HEK293T (cell line): Measurements from ENCODE around the gene DLX3.

ENCODE experiments used
- ARNT ChIP-seq: fragments of 450-650 bp; IDR thresholded peaks from 2 replicates; pipeline ENCODE4 v1.6.1; 2017; ENCODE audit warnings: mild to moderate bottlenecking
- BHLHE40 ChIP-seq: fragments of 450-650 bp; IDR thresholded peaks from 2 replicates; pipeline ENCODE4 v1.6.1; 2016; ENCODE audit warnings: mild to moderate bottlenecking, moderate library complexity, borderline replicate concordance
- CTBP1 ChIP-seq: fragments of 450-650 bp; IDR thresholded peaks from 2 replicates; pipeline ENCODE4 v1.6.1; 2016; ENCODE audit warnings: borderline replicate concordance
- ELF4 ChIP-seq: fragments of 450-650 bp; IDR thresholded peaks from 2 replicates; pipeline ENCODE4 v1.6.1; 2017; ENCODE audit warnings: antibody characterized with exemption
- FOXA1 ChIP-seq: fragments of 450-650 bp; IDR thresholded peaks from 2 replicates; pipeline ENCODE4 v1.6.1; 2016; ENCODE audit warnings: mild to moderate bottlenecking
- FOXK2 ChIP-seq: fragments of 450-650 bp; IDR thresholded peaks from 2 replicates; pipeline ENCODE4 v1.6.1; 2016; ENCODE audit warnings: mild to moderate bottlenecking
- FOXM1 ChIP-seq: fragments of 450-650 bp; IDR thresholded peaks from 2 replicates; pipeline ENCODE4 v1.6.1; 2017; ENCODE audit warnings: mild to moderate bottlenecking, borderline replicate concordance
- L3MBTL2 ChIP-seq: fragments of 450-650 bp; conservative IDR thresholded peaks from 2 replicates; pipeline ENCODE4 v1.6.1; 2016; ENCODE audit warnings: mild to moderate bottlenecking
- NFRKB ChIP-seq: fragments of 450-650 bp; IDR thresholded peaks from 2 replicates; pipeline ENCODE4 v1.6.1; 2016; ENCODE audit warnings: mild to moderate bottlenecking, moderate library complexity
- SP1 ChIP-seq: fragments of 450-650 bp; IDR thresholded peaks from 2 replicates; pipeline ENCODE4 v1.6.1; 2017
- SUZ12 ChIP-seq: fragments of 450-650 bp; IDR thresholded peaks from 2 replicates; pipeline ENCODE4 v1.6.1; 2016; ENCODE audit warnings: mild to moderate bottlenecking
- TARDBP ChIP-seq: fragments of 450-650 bp; IDR thresholded peaks from 2 replicates; pipeline ENCODE4 v1.6.1; 2016
- ZNF384 ChIP-seq: fragments of 450-650 bp; IDR thresholded peaks from 2 replicates; pipeline ENCODE4 v1.6.1; 2016

- TF ChIP-seq SP1, result no peak
- no peak for TF ChIP-seq FOXM1
- TF ChIP-seq TARDBP, result no peak
- TF ChIP-seq SUZ12, result no peak
- no peak for TF ChIP-seq BHLHE40
- TF ChIP-seq ELF4, result no peak
- TF ChIP-seq ARNT, result no peak
- no peak for TF ChIP-seq NFRKB
- TF ChIP-seq FOXA1, result no peak
- TF ChIP-seq CTBP1, result no peak
- no peak for TF ChIP-seq L3MBTL2
- TF ChIP-seq FOXK2, result no peak
- no peak for TF ChIP-seq ZNF384
These were observed 3.6 kb downstream of the DLX3 start for GRCh38 chr17:49991409-49991808.
